Measurements from ENCODE around the gene CCDC201.
"Not testable (repeated sequence)": the region's sequence is repeated elsewhere in the genome, so short reads cannot be mapped to it uniquely, and the experiment has no call there.

The CCDC201 gene

GRCh38 chr7:45867471-45867870 is 5.4 kb downstream of the CCDC201 start:
- Histone ChIP-seq H3K79me2 (ENCODE audit: insufficient read depth, low read length) (no peaks in the 10 kb centered on the region), H3K27ac (ENCODE audit: low read depth, low read length) (no peak overlapping the region), H3K27me3 (ENCODE audit: low read length) (no peaks in the 10 kb centered on the region), H3K9me3 (ENCODE audit: insufficient read depth, low read length) (no peaks in the 10 kb centered on the region), H3K4me3 (ENCODE audit: insufficient read depth, low read length, poor library complexity, severe bottlenecking) (no peak overlapping the region), H3K9ac (ENCODE audit: low read length) (no peak overlapping the region), H4K20me1 (ENCODE audit: low read depth, low read length) (no peaks in the 10 kb centered on the region), H3K36me3 (ENCODE audit: low read length) (no peaks in the 10 kb centered on the region), H3K9me2 (replicated peaks; ENCODE audit: insufficient read depth, low read length) (no peaks in the 10 kb centered on the region), H3F3A (ENCODE audit: insufficient read depth) (no peaks in the 10 kb centered on the region), H2AFZ (ENCODE audit: low read depth, low read length, severe bottlenecking) (no peak overlapping the region), H3K4me2 (ENCODE audit: low read depth, low read length, poor library complexity, severe bottlenecking) (no peak overlapping the region)
- TF ChIP-seq EZH2phosphoT487 (conservative IDR thresholded peaks at IDR 0.05; ENCODE audit: low read length) (no peak), CTCF (IDR thresholded peaks at IDR 0.05; ENCODE audit: insufficient read depth, low read length, poor library complexity, severe bottlenecking) (no peak)

- Histone ChIP-seq H3K9me2 (replicated peaks; ENCODE audit: insufficient read depth, low read length) (no peaks in the 10 kb centered on the region), H4K20me1 (ENCODE audit: low read depth, low read length) (no peaks in the 10 kb centered on the region), H3K27me3 (ENCODE audit: low read length) (no peaks in the 10 kb centered on the region), H2AFZ (ENCODE audit: low read depth, low read length, severe bottlenecking) (no peak overlapping the region), H3K4me2 (ENCODE audit: low read depth, low read length, poor library complexity, severe bottlenecking) (no peak overlapping the region), H3K4me3 (ENCODE audit: insufficient read depth, low read length, poor library complexity, severe bottlenecking) (no peak overlapping the region), H3K27ac (ENCODE audit: low read depth, low read length) (no peak overlapping the region), H3K36me3 (ENCODE audit: low read length) (no peaks in the 10 kb centered on the region), H3K79me2 (ENCODE audit: insufficient read depth, low read length) (no peaks in the 10 kb centered on the region), H3F3A (ENCODE audit: insufficient read depth) (no peaks in the 10 kb centered on the region), H3K9me3 (ENCODE audit: insufficient read depth, low read length) (no peaks in the 10 kb centered on the region), H3K9ac (ENCODE audit: low read length) (no peak overlapping the region)
- TF ChIP-seq CTCF (IDR thresholded peaks at IDR 0.05; ENCODE audit: insufficient read depth, low read length, poor library complexity, severe bottlenecking) (no peak), EZH2phosphoT487 (conservative IDR thresholded peaks at IDR 0.05; ENCODE audit: low read length) (no peak)
Measured at GRCh38 chr7:45865594-45866410, 7.1 kb downstream of the CCDC201 start.

- Histone ChIP-seq H3K36me3 (ENCODE audit: low read length) (no peaks in the 10 kb centered on the region), H3K79me2 (ENCODE audit: insufficient read depth, low read length) (no peaks in the 10 kb centered on the region)
Measured at GRCh38 chr7:45863715-45864114, 9.2 kb downstream of the CCDC201 start.

GRCh38 chr7:45856888-45857287 is 16.0 kb downstream of the CCDC201 start:
- H3K27ac ChIP-seq (ENCODE audit: low read depth, low read length); H3F3A ChIP-seq (ENCODE audit: insufficient read depth); H3K9me2 ChIP-seq (replicated peaks; ENCODE audit: insufficient read depth, low read length); H2AFZ ChIP-seq (ENCODE audit: low read depth, low read length, severe bottlenecking); H3K79me2 ChIP-seq (ENCODE audit: insufficient read depth, low read length); H4K20me1 ChIP-seq (ENCODE audit: low read depth, low read length); H3K36me3 ChIP-seq (ENCODE audit: low read length); H3K4me3 ChIP-seq (ENCODE audit: insufficient read depth, low read length, poor library complexity, severe bottlenecking); H3K27me3 ChIP-seq (ENCODE audit: low read length); H3K9me3 ChIP-seq (ENCODE audit: insufficient read depth, low read length); H3K9ac ChIP-seq (ENCODE audit: low read length); H3K4me2 ChIP-seq (ENCODE audit: low read depth, low read length, poor library complexity, severe bottlenecking): not testable (repeated sequence)

More at GRCh38 chr7:45863715-45864114, 9.2 kb downstream of the CCDC201 start:
- TF ChIP-seq EZH2phosphoT487 (conservative IDR thresholded peaks at IDR 0.05; ENCODE audit: low read length) (no peak), CTCF (IDR thresholded peaks at IDR 0.05; ENCODE audit: insufficient read depth, low read length, poor library complexity, severe bottlenecking) (no peak)
- no peaks in the 10 kb centered on the region for H3K9me3 ChIP-seq (ENCODE audit: insufficient read depth, low read length)
- no peak overlapping the region for H3K4me2 ChIP-seq (ENCODE audit: low read depth, low read length, poor library complexity, severe bottlenecking)
- no peaks in the 10 kb centered on the region for H4K20me1 ChIP-seq (ENCODE audit: low read depth, low read length)
- no peaks in the 10 kb centered on the region for H3F3A ChIP-seq (ENCODE audit: insufficient read depth)
- no peaks in the 10 kb centered on the region for H3K27me3 ChIP-seq (ENCODE audit: low read length)
- no peak overlapping the region for H3K27ac ChIP-seq (ENCODE audit: low read depth, low read length)
- no peak overlapping the region for H3K9ac ChIP-seq (ENCODE audit: low read length)
- no peaks in the 10 kb centered on the region for H3K9me2 ChIP-seq (replicated peaks; ENCODE audit: insufficient read depth, low read length)
- H2AFZ ChIP-seq (ENCODE audit: low read depth, low read length, severe bottlenecking) = no peak overlapping the region
- no peak overlapping the region for H3K4me3 ChIP-seq (ENCODE audit: insufficient read depth, low read length, poor library complexity, severe bottlenecking)

GRCh38 chr7:45855680-45856079 is 17.2 kb downstream of the CCDC201 start:
- not testable (repeated sequence) for H3K9ac ChIP-seq (ENCODE audit: low read length); H3K36me3 ChIP-seq (ENCODE audit: low read length); H3K9me2 ChIP-seq (replicated peaks; ENCODE audit: insufficient read depth, low read length); H3F3A ChIP-seq (ENCODE audit: insufficient read depth); H3K79me2 ChIP-seq (ENCODE audit: insufficient read depth, low read length); H3K4me2 ChIP-seq (ENCODE audit: low read depth, low read length, poor library complexity, severe bottlenecking); H2AFZ ChIP-seq (ENCODE audit: low read depth, low read length, severe bottlenecking); H3K4me3 ChIP-seq (ENCODE audit: insufficient read depth, low read length, poor library complexity, severe bottlenecking); H4K20me1 ChIP-seq (ENCODE audit: low read depth, low read length); H3K27me3 ChIP-seq (ENCODE audit: low read length); H3K27ac ChIP-seq (ENCODE audit: low read depth, low read length); H3K9me3 ChIP-seq (ENCODE audit: insufficient read depth, low read length)
